Measurements from ENCODE around the gene PKD2L1.

- TF ChIP-seq CTCF (IDR thresholded peaks at IDR 0.05; ENCODE audit: insufficient read depth, low read depth, low read length) (no peak), EZH2 (IDR thresholded peaks at IDR 0.05; ENCODE audit: insufficient read depth, low read length) (no peak)
Measured at GRCh38 chr10:100239851-100240250, 90.2 kb downstream of the PKD2L1 start.

Data from astrocyte (in vitro differentiated cells and primary cell).